Smooth muscle cell of the umbilical artery (primary cell): ENCODE results near the gene VTI1B. TPM values are rescaled to one million over a fixed set of nuclear protein-coding genes. Genes with fewer than 3 reads are reported as not detected.

Experiments used
- total RNA-seq: library from RNA; depleted of rRNA; stranded (reverse); fragments of >200 nt; gene quantifications from 2 replicates; pipeline ENCODE4 v1.2.3, GENCODE V29; 2014

The VTI1B gene
- 61.8 and 71.2 TPM in 2 replicates for total RNA-seq

GRCh38 chr14:67674480-67675218 is at the start of gene VTI1B:
Gene VTI1B, minus strand, starts transcription at chr14:67674632. Its CDS starts 143 bp downstream, at chr14:67674489.

GRCh38 chr14:67701492-67701891 is 27.1 kb upstream of the VTI1B start, which contains the start of gene RDH12:
Gene RDH12, plus strand, starts transcription at chr14:67701886. Its CDS starts 20,757 bp downstream, at chr14:67722643.

GRCh38 chr14:67695394-67695949 is 21.0 kb upstream of the VTI1B start, which contains the start of gene RDH11:
Gene RDH11, minus strand, starts transcription at chr14:67695764. Its CDS starts 61 bp downstream, at chr14:67695703.

GRCh38 chr14:67619446-67620216 is 54.8 kb downstream of the VTI1B start, which contains the start of gene ARG2:
Gene ARG2, plus strand, starts transcription at chr14:67619920. Its CDS starts 58 bp downstream, at chr14:67619978.

GRCh38 chr14:67599698-67600561 is 74.5 kb downstream of the VTI1B start, which contains the start of gene PIGH:
Gene PIGH, minus strand, starts transcription at chr14:67600268. Its CDS starts 65 bp downstream, at chr14:67600203.

Other genes starting within 250 kb of the VTI1B start
- gene TMEM229B, start 185.9 kb downstream of the VTI1B start, total RNA-seq, result 1.8 and 2.4 TPM in 2 replicates
- 1.0 and 1.5 TPM in 2 replicates for gene PLEKHH1, start 141.3 kb downstream of the VTI1B start, total RNA-seq
- gene PIGH, start 74.4 kb downstream of the VTI1B start, total RNA-seq, result 10.2 and 13.7 TPM in 2 replicates
- 4.6 and 4.8 TPM in 2 replicates for gene ARG2, start 54.7 kb downstream of the VTI1B start, total RNA-seq
- 171 and 184 TPM in 2 replicates for gene RDH11, start 21.1 kb upstream of the VTI1B start, total RNA-seq
- not detected in 2 replicates for gene RDH12, start 27.3 kb upstream of the VTI1B start, total RNA-seq
- 17.2 and 22.0 TPM in 2 replicates for gene ZFYVE26, start 142.0 kb upstream of the VTI1B start, total RNA-seq
- gene RAD51B, start 145.1 kb upstream of the VTI1B start, total RNA-seq, result 20.5 and 27.5 TPM in 2 replicates